SH-SY5Y (cell line): ENCODE results near the gene CDK4.

Experiments used
- GATA2 ChIP-seq: IDR thresholded peaks from 2 replicates; pipeline ENCODE4 v1.6.1; 2011; ENCODE audit warnings: mild to moderate bottlenecking, low read depth, low read length
- GATA3 ChIP-seq: IDR thresholded peaks from 2 replicates; pipeline ENCODE4 v1.6.1; 2011; ENCODE audit warnings: low read depth, mild to moderate bottlenecking, low read length, moderate library complexity

DNA sequence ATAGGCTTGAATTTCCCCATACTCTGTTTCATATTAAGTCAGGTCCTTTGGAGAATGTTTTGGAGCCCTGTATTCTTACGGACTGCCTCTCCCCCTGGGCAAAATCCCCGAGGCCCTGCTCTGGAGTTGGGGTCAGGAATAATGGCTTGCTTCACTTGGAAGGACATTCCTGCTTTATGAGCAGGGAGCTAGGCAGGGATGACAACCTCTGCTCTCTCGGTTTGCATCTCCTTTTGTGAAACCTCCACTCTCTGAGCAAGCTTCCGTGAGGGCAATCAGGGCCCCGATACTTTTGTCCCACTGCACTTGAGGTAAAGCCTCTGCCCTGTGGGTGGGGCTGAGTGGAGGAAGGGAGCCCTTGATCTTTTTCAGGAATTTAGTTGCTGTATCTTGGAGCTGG, 38.9 kb downstream of the CDK4 start:
- TF ChIP-seq GATA2 (no peak), GATA3 (no peak)
